Thoracic aorta (tissue), 2 donors: Measurements from ENCODE around the gene HMG20B. TPM values are rescaled to one million over a fixed set of nuclear protein-coding genes. Genes with fewer than 3 reads are reported as not detected.

Source experiments
- ATAC-seq: fragments of 150-250 bp; one replicate; pipeline ENCODE4 v1.8.0; 2017; ENCODE audit warnings: low read depth; ENCODE audit not compliant: insufficient number of reproducible peaks, low FRiP score
- DNase-seq: peaks from one replicate; pipeline ENCODE4 v3.0.0-alpha.2; 2020; ENCODE audit warnings: low spot score
- H3K27ac ChIP-seq, 2 donors: fragments of 200-600 bp; sonication (generic); 1 replicate in 1 of 2; 2 replicates in 1 of 2; pipeline ENCODE4 v1.5.1; 2016; ENCODE audit warnings: mild to moderate bottlenecking in 2 of 2, moderate library complexity in 2 of 2
- H3K27me3 ChIP-seq: fragments of 200-600 bp; sonication (generic); replicated peaks from 2 replicates; pipeline ENCODE4 v1.6.0; 2016; ENCODE audit warnings: mild to moderate bottlenecking; ENCODE audit not compliant: insufficient read depth
- H3K36me3 ChIP-seq: fragments of 200-600 bp; sonication (generic); one replicate; pipeline ENCODE4 v1.5.1; 2016
- H3K4me1 ChIP-seq, 2 donors: fragments of 200-600 bp; sonication (generic); 1 replicate in 1 of 2; 2 replicates in 1 of 2; pipeline versions ENCODE4 v1.5.1 to v1.6.0; 2016; ENCODE audit warnings: low read depth in 2 of 2, mild to moderate bottlenecking in 1 of 2; ENCODE audit not compliant: control insufficient read depth in 1 of 2
- H3K4me3 ChIP-seq: fragments of 200-600 bp; sonication (generic); 2 replicates; pipeline ENCODE4 v1.5.1; 2016; ENCODE audit warnings: mild to moderate bottlenecking
- H3K9me3 ChIP-seq: fragments of 200-600 bp; sonication (generic); 2 replicates; pipeline ENCODE4 v1.5.1; 2016
- CTCF ChIP-seq: fragments of 200-600 bp; sonication (generic); IDR thresholded peaks from one replicate; pipeline ENCODE4 v1.5.1; 2019; ENCODE audit warnings: antibody characterized with exemption
- total RNA-seq, 2 donors: library from RNA; depleted of rRNA; stranded (reverse); fragments of >200 nt; gene quantifications; one replicate each; pipeline versions ENCODE4 v1.1.0 to v1.2.3, GENCODE V29; 2016

The HMG20B gene
- total RNA-seq, 2 donors from 2014 or later = 90.8 to 120 TPM

- H3K27me3 ChIP-seq = no peaks in the 10 kb centered on the region
- peaks cover 21 to 29% of the 10 kb centered on the region in 2 donors for H3K4me1 ChIP-seq
- peaks cover 13% of the 10 kb centered on the region for H3K36me3 ChIP-seq
- no peak overlapping the region for H3K27ac ChIP-seq
- DNase-seq = no peak
- no peaks in the 10 kb centered on the region for H3K9me3 ChIP-seq
- no peak for TF ChIP-seq CTCF
- no peak for ATAC-seq
- no peak overlapping the region for H3K4me3 ChIP-seq
Measured at GRCh38 chr19:3612901-3613741, 40.4 kb downstream of the HMG20B start.

GRCh38 chr19:3613818-3614661 is 41.3 kb downstream of the HMG20B start:
- peaks cover 15 to 25% of the 10 kb centered on the region in 2 donors for H3K4me1 ChIP-seq
- no peak overlapping the region for H3K27ac ChIP-seq
- H3K4me3 ChIP-seq = no peak overlapping the region
- DNase-seq (no peak), ATAC-seq (no peak)
- peaks cover 15% of the 10 kb centered on the region for H3K36me3 ChIP-seq
- no peaks in the 10 kb centered on the region for H3K27me3 ChIP-seq
- no peaks in the 10 kb centered on the region for H3K9me3 ChIP-seq
- TF ChIP-seq CTCF = no peak

- Histone ChIP-seq H3K27ac (no peak overlapping the region), H3K27me3 (no peaks in the 10 kb centered on the region), H3K36me3 (peaks cover 18% of the 10 kb centered on the region), H3K4me1 (peaks cover 5 to 15% of the 10 kb centered on the region in 2 donors), H3K9me3 (no peaks in the 10 kb centered on the region), H3K4me3 (no peak overlapping the region)
- no peak for ATAC-seq
- DNase-seq = no peak
- TF ChIP-seq CTCF = no peak
Measured at GRCh38 chr19:3614858-3615505, 42.2 kb downstream of the HMG20B start.

GRCh38 chr19:3615524-3616135 is 42.9 kb downstream of the HMG20B start:
- no peak for TF ChIP-seq CTCF
- peaks cover 3 to 9% of the 10 kb centered on the region in 2 donors for H3K4me1 ChIP-seq

More at GRCh38 chr19:3615524-3616135, 42.9 kb downstream of the HMG20B start:
- DNase-seq = no peak
- Histone ChIP-seq H3K27me3 (no peaks in the 10 kb centered on the region), H3K4me3 (no peak overlapping the region), H3K9me3 (no peaks in the 10 kb centered on the region), H3K36me3 (peaks cover 18% of the 10 kb centered on the region), H3K27ac (no peak overlapping the region)
- ATAC-seq = no peak
